Type B pancreatic cell (in vitro differentiated cells): ENCODE measurements around the gene VPS26C. TPM values are rescaled to one million over a fixed set of nuclear protein-coding genes. Genes with fewer than 3 reads are reported as not detected.
"Not testable (repeated sequence)": the region's sequence is repeated elsewhere in the genome, so short reads cannot be mapped to it uniquely, and the experiment has no call there.

Source experiments
- DNase-seq: peaks from one replicate; pipeline ENCODE4 v3.0.0; 2021; ENCODE audit warnings: mixed read lengths; ENCODE audit not compliant: unreplicated experiment; ENCODE audit errors: extremely low spot score
- H3K27ac Mint-ChIP-seq: 2 replicates; pipeline ENCODE4 v1.8.0; 2021; ENCODE audit warnings: mild to moderate bottlenecking, mixed read lengths
- H3K27me3 Mint-ChIP-seq: 2 replicates; pipeline ENCODE4 v1.8.0; 2021; ENCODE audit warnings: mixed read lengths
- H3K36me3 Mint-ChIP-seq: 2 replicates; pipeline ENCODE4 v1.8.0; 2021; ENCODE audit warnings: mixed read lengths
- H3K4me1 Mint-ChIP-seq: one replicate; pipeline ENCODE4 v1.8.0; 2021; ENCODE audit warnings: mixed read lengths; ENCODE audit not compliant: unreplicated experiment
- H3K4me3 Mint-ChIP-seq: 2 replicates; pipeline ENCODE4 v1.8.0; 2021; ENCODE audit warnings: mild to moderate bottlenecking, mixed read lengths
- H3K9me3 Mint-ChIP-seq: 2 replicates; pipeline ENCODE4 v1.8.0; 2021; ENCODE audit warnings: mixed read lengths
- CTCF ChIP-seq: fragments of 200-600 bp; sonication (generic); conservative IDR thresholded peaks from 2 replicates; pipeline ENCODE4 v1.5.0; 2021; ENCODE audit warnings: antibody characterized with exemption, mild to moderate bottlenecking
- total RNA-seq: library from RNA; stranded (reverse); gene quantifications from 2 replicates; pipeline ENCODE4 v1.2.1, GENCODE V29; 2021; ENCODE audit warnings: low replicate concordance

Gene VPS26C
- total RNA-seq, 1 donor from 2014 or later, result 37.9 TPM

DNA sequence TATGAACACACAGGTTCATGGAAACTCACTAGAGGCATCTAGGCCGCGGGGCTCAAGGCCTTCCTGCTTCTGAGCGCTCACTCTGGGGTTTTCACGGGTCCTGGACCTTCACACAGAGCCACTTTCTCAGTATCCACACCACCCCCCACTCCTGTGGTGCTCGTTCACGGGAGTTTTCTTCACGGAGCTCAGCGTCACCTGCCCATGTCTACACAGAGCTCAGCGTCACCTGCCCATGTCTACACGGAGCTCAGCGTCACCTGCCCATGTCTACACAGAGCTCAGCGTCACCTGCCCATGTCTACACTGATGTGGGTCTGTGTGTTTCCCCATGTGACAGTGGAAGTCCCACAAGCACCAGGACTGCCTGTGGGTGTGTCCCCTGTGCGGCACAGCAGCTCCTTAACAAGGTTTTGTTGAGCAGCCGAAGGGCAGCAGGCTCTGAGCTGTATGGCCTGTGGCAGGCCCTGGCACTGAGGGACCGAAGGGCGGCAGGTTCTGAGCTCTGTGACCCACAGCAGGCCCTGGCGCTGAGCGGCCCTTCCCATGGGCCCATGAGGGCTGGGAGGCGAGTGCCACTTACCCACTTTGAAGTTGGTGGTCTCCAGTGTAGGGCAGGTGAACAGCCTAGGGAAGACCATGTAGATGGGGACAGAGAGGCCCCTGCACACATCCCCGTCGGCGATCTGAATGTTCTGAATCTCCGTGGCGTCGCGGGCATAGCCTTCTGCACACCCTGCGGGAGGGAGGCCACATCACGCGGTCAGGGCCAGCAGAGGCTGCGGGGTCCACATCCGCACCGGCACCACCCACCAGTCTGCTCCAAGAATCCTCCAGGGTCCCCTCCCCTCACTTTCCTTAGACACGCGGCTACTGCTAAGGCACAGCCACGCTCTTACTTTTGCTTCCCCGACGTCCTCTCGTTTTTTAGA is 39.8 kb downstream of the VPS26C start:
- peaks cover 6% of the 10 kb centered on the region for H3K4me1 Mint-ChIP-seq
- no peak overlapping the region for H3K4me3 Mint-ChIP-seq
- peaks cover 34% of the 10 kb centered on the region for H3K36me3 Mint-ChIP-seq
- no peak overlapping the region for H3K27ac Mint-ChIP-seq
- H3K9me3 Mint-ChIP-seq, result no peaks in the 10 kb centered on the region
- no peak for DNase-seq
- H3K27me3 Mint-ChIP-seq, result no peaks in the 10 kb centered on the region
- no peak for TF ChIP-seq CTCF

DNA sequence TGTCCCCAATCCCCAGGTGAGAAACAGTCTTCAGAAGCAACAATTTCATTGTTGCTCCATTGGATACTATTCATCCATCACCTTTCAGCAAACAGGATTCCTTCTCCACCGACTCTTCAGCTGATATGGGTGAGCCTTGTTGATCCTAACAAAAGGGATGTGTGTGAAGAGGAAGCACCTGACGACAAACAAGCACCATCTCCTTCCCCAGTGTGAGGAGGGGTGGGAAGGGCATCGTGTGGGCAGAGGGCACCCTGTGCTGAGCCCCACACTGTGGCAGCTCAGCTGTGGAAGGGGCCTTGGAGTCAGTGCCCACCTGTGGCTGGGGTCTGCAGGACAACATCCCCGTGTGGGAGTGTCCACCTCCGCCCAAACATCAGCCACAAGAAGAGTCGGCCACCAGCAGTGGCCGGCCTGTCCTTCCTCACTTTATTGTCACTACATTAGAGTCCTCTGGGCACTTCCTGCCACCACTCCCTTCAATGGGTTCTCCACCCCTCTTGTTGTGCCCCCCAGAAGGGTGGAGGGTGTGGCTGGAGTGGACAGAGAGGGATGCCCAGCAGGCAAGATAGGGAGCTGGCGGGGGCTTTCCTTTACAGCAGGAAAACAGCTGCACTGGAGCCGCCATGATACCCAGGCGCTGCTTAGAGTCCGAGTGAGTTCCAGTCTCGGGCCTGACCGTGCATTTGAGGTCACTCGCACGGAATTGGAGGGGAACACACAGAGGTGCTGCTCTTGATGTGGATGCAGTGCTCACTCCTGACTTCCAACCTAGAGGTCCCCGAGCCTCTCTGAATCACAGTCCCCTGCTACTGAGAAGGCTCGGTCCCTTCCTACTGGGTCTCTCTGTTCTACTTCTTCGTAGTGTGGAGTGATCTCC is 40.9 kb downstream of the VPS26C start:
- H3K27me3 Mint-ChIP-seq, result no peaks in the 10 kb centered on the region
- TF ChIP-seq CTCF, result no peak
- H3K9me3 Mint-ChIP-seq, result no peaks in the 10 kb centered on the region

GRCh38 chr21:37224861-37225839 is 42.0 kb downstream of the VPS26C start:
- Mint-ChIP-seq H3K4me3 (no peak overlapping the region), H3K36me3 (peaks cover 32% of the 10 kb centered on the region), H3K4me1 (no peaks in the 10 kb centered on the region), H3K27ac (no peak overlapping the region), H3K9me3 (no peaks in the 10 kb centered on the region), H3K27me3 (no peaks in the 10 kb centered on the region)
- DNase-seq, result no peak
- no peak for TF ChIP-seq CTCF

More for the DNA sequence above, 40.9 kb downstream of the VPS26C start:
- H3K27ac Mint-ChIP-seq, result no peak overlapping the region
- no peak overlapping the region for H3K4me3 Mint-ChIP-seq
- H3K36me3 Mint-ChIP-seq, result peaks cover 34% of the 10 kb centered on the region
- no peak for DNase-seq
- H3K4me1 Mint-ChIP-seq, result peaks cover 5% of the 10 kb centered on the region

- H3K27ac Mint-ChIP-seq, result no peak overlapping the region
- H3K9me3 Mint-ChIP-seq, result no peaks in the 10 kb centered on the region
- H3K4me3 Mint-ChIP-seq, result no peak overlapping the region
- no peak for TF ChIP-seq CTCF
- peaks cover 35% of the 10 kb centered on the region for H3K36me3 Mint-ChIP-seq
- DNase-seq, result no peak
- no peaks in the 10 kb centered on the region for H3K4me1 Mint-ChIP-seq
- H3K27me3 Mint-ChIP-seq, result no peaks in the 10 kb centered on the region
Measured at GRCh38 chr21:37223804-37224345, 43.3 kb downstream of the VPS26C start.

DNA sequence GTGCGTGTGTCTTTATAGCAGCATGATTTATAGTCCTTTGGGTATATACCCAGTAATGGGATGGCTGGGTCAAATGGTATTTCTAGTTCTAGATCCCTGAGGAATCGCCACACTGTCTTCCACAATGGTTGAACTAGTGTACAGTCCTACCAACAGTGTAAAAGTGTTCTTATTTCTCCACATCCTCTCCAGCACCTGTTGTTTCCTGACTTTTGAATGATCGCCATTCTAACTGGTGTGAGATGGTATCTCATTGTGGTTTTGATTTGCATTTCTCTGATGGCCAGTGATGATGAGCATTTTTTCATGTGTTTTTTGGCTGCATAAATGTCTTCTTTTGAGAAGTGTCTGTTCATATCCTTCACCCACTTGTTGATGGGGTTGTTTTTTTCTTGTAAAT is 44.9 kb downstream of the VPS26C start:
- H3K4me3 Mint-ChIP-seq, H3K9me3 Mint-ChIP-seq, H3K4me1 Mint-ChIP-seq, H3K27ac Mint-ChIP-seq, DNase-seq, H3K27me3 Mint-ChIP-seq: not testable (repeated sequence)
- H3K36me3 Mint-ChIP-seq, result peaks cover 28% of the 10 kb centered on the region
